CD4-positive, alpha-beta T cell treated with Interferon gamma for 1 hour (primary cell): ENCODE data around the gene RAB11FIP5.
"Not testable (repeated sequence)": the region's sequence is repeated elsewhere in the genome, so short reads cannot be mapped to it uniquely, and the experiment has no call there.

ENCODE experiments used
- DNase-seq: peaks from one replicate; pipeline ENCODE4 v3.0.0-alpha.2; 2020

The RAB11FIP5 gene

GRCh38 chr2:73111073-73112025, 1.4 kb downstream of the RAB11FIP5 start:
- DNase-seq = no peak

- DNase-seq = no peak
Measured at GRCh38 chr2:73110168-73111072, 2.3 kb downstream of the RAB11FIP5 start.

GRCh38 chr2:73109431-73110167, 3.1 kb downstream of the RAB11FIP5 start:
- DNase-seq = no peak

- DNase-seq = peak; percentile 9
Measured at GRCh38 chr2:73107211-73107926, 5.4 kb downstream of the RAB11FIP5 start.

GRCh38 chr2:73106791-73107190, 6.0 kb downstream of the RAB11FIP5 start:
- no peak for DNase-seq

GRCh38 chr2:73105511-73105971, 7.2 kb downstream of the RAB11FIP5 start:
- DNase-seq = no peak

- DNase-seq = no peak
Measured at GRCh38 chr2:73104933-73105332, 7.8 kb downstream of the RAB11FIP5 start.

- no peak for DNase-seq
Measured at GRCh38 chr2:73103018-73103542, 9.7 kb downstream of the RAB11FIP5 start.

- no peak for DNase-seq
Measured at GRCh38 chr2:73101626-73102256, 11.0 kb downstream of the RAB11FIP5 start.

- DNase-seq = no peak
Measured at GRCh38 chr2:73100956-73101355, 11.8 kb downstream of the RAB11FIP5 start.

- no peak for DNase-seq
Measured at GRCh38 chr2:73099486-73099885, 13.3 kb downstream of the RAB11FIP5 start.

GRCh38 chr2:73095910-73096309, 16.8 kb downstream of the RAB11FIP5 start:
- no peak for DNase-seq

GRCh38 chr2:73093601-73094218, 19.0 kb downstream of the RAB11FIP5 start:
- not testable (repeated sequence) for DNase-seq

GRCh38 chr2:73092146-73092783, 20.5 kb downstream of the RAB11FIP5 start:
- no peak for DNase-seq

- no peak for DNase-seq
Measured at GRCh38 chr2:73091696-73092095, 21.1 kb downstream of the RAB11FIP5 start.

GRCh38 chr2:73091164-73091563, 21.6 kb downstream of the RAB11FIP5 start:
- no peak for DNase-seq

GRCh38 chr2:73089270-73090030, 23.3 kb downstream of the RAB11FIP5 start:
- no peak for DNase-seq

GRCh38 chr2:73088703-73089102, 24.0 kb downstream of the RAB11FIP5 start:
- no peak for DNase-seq

- no peak for DNase-seq
Measured at GRCh38 chr2:73088211-73088610, 24.5 kb downstream of the RAB11FIP5 start.
